HG03159 (cell line): ENCODE data around the gene ARFGEF2.
"Not testable (repeated sequence)": the region's sequence is repeated elsewhere in the genome, so short reads cannot be mapped to it uniquely, and the experiment has no call there.

ENCODE experiments used
- ATAC-seq: cut with Tn5 transposase; IDR thresholded peaks from one replicate; pipeline ENCODE4 v1.9.1; 2021; ENCODE audit warnings: mild to moderate bottlenecking, moderate library complexity; ENCODE audit not compliant: unreplicated experiment

ARFGEF2 gene

DNA sequence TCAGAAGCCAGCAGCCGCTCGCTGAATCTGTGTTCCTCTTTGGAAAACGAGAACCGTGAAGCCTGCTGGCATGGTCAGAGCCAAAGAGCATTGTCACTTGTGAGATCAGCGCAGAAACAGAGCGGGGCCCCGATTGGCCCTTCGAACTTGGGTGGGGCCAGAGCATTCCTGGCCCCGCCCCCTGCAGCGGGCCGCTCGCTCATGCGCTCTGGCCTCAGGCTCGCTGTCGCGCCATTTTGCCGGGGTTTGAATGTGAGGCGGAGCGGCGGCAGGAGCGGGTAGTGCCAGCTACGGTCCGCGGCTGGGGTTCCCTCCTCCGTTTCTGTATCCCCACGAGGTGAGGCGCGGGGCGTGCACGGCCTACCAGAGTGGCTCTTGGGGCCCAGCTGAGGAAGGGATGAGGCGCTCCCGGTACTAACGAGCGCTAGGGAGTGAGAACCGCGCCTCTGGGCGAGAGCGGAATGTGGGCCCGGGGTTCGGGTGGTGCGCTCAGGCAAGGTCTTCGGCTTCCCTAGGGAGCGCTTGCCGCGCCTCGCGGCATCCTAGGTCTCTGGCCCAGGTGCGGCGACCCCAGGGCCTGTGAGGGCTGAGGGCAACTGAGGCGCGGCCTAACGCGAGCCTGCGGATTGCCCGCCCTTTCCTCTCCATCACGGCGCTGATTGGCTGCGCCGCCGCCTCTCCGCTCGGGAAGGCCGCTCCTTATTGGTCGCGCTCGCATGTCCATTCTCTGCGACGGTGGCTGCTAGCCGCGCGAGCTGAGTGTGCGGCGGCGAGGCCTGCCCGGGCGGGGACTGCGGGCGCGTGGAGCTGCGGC, 124.8 kb downstream of the ARFGEF2 start, which contains the start of gene CSE1L:
Gene CSE1L, plus strand, starts transcription at position 226 of the 814 bp plus-strand sequence. CDS start 12,152 bp downstream, outside the sequence.
- ATAC-seq, result peak; percentile 85

DNA sequence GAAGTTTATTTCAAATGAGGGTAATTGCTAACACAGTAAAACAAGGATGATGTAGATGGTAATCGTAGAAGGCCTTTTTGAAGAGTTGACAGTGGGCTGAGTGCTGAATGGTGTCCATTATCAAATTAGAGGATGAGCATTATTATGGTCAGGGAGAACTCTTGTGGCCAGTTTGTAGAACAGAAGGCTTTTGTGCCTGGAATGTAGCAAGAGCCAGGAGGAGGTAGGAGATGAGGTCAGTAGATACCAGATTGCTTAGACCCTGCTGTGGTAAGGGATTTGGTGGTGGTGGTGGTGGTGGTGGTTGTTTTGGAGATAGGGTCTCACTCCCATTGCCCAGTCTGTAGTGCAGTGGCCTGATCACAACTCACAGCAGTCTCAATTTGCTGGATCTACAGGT, 130.8 kb downstream of the ARFGEF2 start:
- no peak for ATAC-seq

DNA sequence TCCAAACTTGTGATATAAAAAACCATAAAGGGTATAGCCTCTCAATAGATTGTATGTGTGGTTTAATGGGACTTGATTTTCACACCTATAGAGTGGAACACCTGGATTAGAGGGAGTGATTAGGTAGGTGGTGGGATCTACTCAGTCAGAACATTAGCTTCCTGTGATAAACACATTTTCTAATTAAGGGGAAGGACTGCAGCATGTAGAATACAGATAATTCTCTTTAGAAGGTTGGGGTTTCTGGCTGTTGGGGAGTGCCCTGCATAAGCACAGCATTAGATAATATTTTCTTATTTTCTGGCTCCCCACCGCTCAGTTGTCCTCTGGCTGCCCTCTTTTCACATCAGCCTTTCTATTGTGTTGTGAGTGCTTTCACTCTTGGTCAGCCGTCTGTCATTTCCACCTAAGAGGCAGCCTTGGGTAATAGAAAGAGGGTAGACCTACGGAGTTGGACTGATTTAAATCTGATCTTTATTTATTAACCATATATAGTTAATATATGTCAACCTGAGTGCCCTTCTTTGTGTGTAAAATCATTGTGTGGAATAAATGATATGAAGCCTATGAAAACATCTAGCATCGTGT, 132.6 kb downstream of the ARFGEF2 start:
- no peak for ATAC-seq

DNA sequence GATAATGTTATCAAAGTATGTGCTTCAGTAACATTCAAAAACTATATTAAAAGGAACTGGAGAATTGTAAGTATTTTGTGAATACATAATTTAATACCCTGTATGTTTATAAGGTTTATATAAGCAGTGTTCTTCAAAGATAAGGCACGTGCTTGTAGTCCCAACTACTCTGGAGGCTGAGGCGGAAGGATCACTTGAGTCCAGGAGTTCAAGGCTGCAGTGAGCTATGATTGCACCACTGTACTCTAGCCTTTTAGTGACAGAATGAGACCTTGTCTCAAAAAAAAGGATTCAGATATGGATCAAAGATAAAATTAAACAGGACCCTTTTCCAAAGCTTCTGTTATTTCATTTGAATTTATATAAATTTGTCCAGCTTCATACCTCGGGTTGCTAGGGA, 141.8 kb downstream of the ARFGEF2 start:
- ATAC-seq, result no peak

DNA sequence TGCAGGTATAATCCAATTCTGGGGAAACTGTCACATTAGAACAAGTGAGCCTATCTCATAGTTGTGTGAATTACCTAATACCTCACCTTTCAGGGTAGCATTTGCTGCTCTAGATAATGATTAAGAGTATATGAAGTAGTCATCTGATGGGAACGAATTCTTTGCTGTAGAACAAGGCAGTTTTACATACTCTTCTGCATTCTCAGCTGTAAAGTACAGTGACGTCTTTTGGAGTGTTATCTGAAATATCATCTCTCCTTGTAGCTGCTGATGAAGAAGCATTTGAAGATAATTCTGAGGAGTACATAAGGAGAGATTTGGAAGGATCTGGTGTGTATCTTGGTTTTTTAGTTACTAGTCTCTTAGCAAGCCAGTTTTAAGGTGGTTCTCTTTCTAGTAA, 153.0 kb downstream of the ARFGEF2 start:
- no peak for ATAC-seq

DNA sequence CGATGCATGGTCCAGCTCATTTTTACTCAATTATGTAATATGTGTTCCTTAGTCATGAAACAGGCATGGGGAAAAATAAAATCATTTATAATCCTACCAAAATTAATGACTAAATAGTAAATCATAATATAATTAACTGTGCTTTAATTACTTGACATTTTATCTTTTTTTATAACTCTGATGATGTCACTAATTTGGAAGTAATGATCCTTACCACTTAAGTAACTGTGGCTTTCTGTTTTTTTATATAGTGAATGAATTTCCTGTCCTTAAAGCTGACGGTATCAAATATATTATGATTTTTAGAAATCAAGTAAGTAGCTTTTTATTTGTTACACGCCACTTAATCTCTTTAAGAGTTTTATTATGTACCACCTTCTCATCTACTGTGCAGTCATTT, 156.8 kb downstream of the ARFGEF2 start:
- no peak for ATAC-seq

DNA sequence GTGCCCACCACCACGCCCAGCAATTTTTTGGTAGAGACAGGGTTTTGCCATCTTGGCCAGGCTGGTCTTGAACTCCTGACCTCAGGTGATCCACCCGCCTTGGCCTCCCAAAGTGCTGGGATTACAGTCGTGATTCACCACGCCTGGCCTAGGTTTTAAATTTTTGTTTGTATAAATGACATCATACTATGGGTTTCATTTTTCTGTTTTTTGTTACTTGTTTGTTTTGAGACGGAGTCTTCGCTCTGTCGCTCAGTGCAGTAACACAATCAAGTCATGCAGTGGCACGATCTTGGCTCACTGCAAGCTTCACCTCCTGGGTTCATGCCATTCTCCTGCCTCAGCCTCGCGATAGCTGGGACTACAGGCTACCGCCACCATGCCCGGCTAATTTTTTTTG, 160.8 kb downstream of the ARFGEF2 start:
- not testable (repeated sequence) for ATAC-seq
